Stomach (tissue), 4 donors: ENCODE data around the gene SYVN1.

Experiments used
- POLR2AphosphoS5 ChIP-seq, 3 donors: sonication (generic); formaldehyde crosslinking; IDR thresholded peaks; one replicate each; pipeline ENCODE4 v1.6.1; 2016; ENCODE audit warnings: antibody characterized with exemption in 3 of 3
- TF ChIP-seq, protein P1 (sequence below), 7 experiments: fragments of 450-650 bp in 4 of 7; fragments of 200-600 bp in 3 of 7; sonication (generic) in 3 of 7; IDR thresholded peaks; one replicate each; pipeline ENCODE4 v1.5.1; 2016 to 2019; ENCODE audit warnings: antibody characterized with exemption in 7 of 7, control low read depth in 2 of 7, mild to moderate bottlenecking in 1 of 7

GRCh38 chr11:65183201-65183891, 49.0 kb upstream of the SYVN1 start:
- TF ChIP-seq, protein P1, sequence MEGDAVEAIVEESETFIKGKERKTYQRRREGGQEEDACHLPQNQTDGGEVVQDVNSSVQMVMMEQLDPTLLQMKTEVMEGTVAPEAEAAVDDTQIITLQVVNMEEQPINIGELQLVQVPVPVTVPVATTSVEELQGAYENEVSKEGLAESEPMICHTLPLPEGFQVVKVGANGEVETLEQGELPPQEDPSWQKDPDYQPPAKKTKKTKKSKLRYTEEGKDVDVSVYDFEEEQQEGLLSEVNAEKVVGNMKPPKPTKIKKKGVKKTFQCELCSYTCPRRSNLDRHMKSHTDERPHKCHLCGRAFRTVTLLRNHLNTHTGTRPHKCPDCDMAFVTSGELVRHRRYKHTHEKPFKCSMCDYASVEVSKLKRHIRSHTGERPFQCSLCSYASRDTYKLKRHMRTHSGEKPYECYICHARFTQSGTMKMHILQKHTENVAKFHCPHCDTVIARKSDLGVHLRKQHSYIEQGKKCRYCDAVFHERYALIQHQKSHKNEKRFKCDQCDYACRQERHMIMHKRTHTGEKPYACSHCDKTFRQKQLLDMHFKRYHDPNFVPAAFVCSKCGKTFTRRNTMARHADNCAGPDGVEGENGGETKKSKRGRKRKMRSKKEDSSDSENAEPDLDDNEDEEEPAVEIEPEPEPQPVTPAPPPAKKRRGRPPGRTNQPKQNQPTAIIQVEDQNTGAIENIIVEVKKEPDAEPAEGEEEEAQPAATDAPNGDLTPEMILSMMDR (IDR thresholded peaks at IDR 0.05), result no peak
- TF ChIP-seq POLR2AphosphoS5 (IDR thresholded peaks at IDR 0.05), result no peak
